HepG2 (cell line): ENCODE data around the gene GNAL. TPM values are rescaled to one million over a fixed set of nuclear protein-coding genes. Genes with fewer than 3 reads are reported as not detected.

ENCODE experiments used
- ATAC-seq: fragments of 200-7000 bp; cut with Tn5 transposase; 3 replicates; pipeline ENCODE4 v1.9.1; 2020; ENCODE audit warnings: mild to moderate bottlenecking, moderate library complexity
- BruUV-seq: library from RNA; stranded (reverse); fragments of 400-500 nt; replicated peaks from 2 replicates; lab custom pipeline; 2021; lab: Mats Ljungman, UMichigan
- CTCF ChIA-PET: fragments of 300-600 bp; formaldehyde crosslinking; extraction: SDS; loops from one replicate; lab custom pipeline; 2021; ENCODE audit warnings: low total read pairs, inconsistent platforms, low intra/inter-chr PET ratio; lab: Yijun Ruan, JAX
- POLR2A ChIA-PET: fragments of 350-600 bp; sonication (Branson Sonifier 250); formaldehyde crosslinking; loops from one replicate; lab custom pipeline; 2020; ENCODE audit warnings: antibody characterized with exemption, inconsistent platforms; lab: Yijun Ruan, JAX
- DNase-seq: peaks from one replicate; pipeline ENCODE4 v3.0.0-alpha.2; 2015; ENCODE audit warnings: low spot score
- FAIRE-seq: peaks from 3 replicates; lab custom pipeline; 2011; peaks lifted over from hg19 to GRCh38; lab: Jason Lieb, UNC
- H2AFZ ChIP-seq: one replicate; pipeline ENCODE4 v1.6.1; 2011; ENCODE audit warnings: low read length, inconsistent platforms
- H3K27ac ChIP-seq: fragments of 300-600 bp; 3 replicates; pipeline ENCODE4 v1.8.0; 2011; ENCODE audit warnings: mixed run types, mild to moderate bottlenecking, mixed read lengths, low read length, inconsistent platforms; ENCODE audit not compliant: insufficient read depth; ENCODE audit errors: extremely low read length
- H3K27me3 ChIP-seq, 2 experiments: fragments of 200-600 bp in 1 of 2; 2 replicates in 1 of 2; 3 replicates in 1 of 2; pipeline versions ENCODE4 v1.6.0 to v1.8.0; 2011; ENCODE audit warnings: low read length in 2 of 2, mild to moderate bottlenecking in 2 of 2, moderate library complexity in 2 of 2, inconsistent platforms in 1 of 2; ENCODE audit not compliant: insufficient read depth in 2 of 2, control insufficient read depth in 1 of 2
- H3K36me3 ChIP-seq, 2 experiments: fragments of 200-600 bp in 1 of 2; replicated peaks in 1 of 2; 2 replicates in 1 of 2; 3 replicates in 1 of 2; pipeline versions ENCODE4 v1.5.1 to v1.8.0; 2011; ENCODE audit warnings: low read length in 2 of 2, inconsistent platforms in 1 of 2; ENCODE audit not compliant: insufficient read depth in 2 of 2, control insufficient read depth in 1 of 2
- H3K4me1 ChIP-seq: 2 replicates; pipeline ENCODE4 v1.5.1; 2012; ENCODE audit warnings: low read length, inconsistent platforms; ENCODE audit not compliant: insufficient read depth
- H3K4me2 ChIP-seq: 2 replicates; pipeline ENCODE4 v1.6.0; 2011; ENCODE audit warnings: low read depth, low read length, inconsistent platforms
- H3K4me3 ChIP-seq, 3 experiments: fragments of 200-600 bp in 1 of 3; sonication (generic), shearing (Covaris generic) in 1 of 3; replicated peaks in 1 of 3; 2 replicates each; pipeline ENCODE4 v1.5.1; 2011 to 2016; ENCODE audit warnings: low read length in 3 of 3, inconsistent platforms in 2 of 3, low read depth in 2 of 3, mild to moderate bottlenecking in 2 of 3, control low read depth in 1 of 3, mixed read lengths in 1 of 3; ENCODE audit not compliant: insufficient read depth in 1 of 3
- H3K79me2 ChIP-seq: one replicate; pipeline ENCODE4 v1.6.1; 2011; ENCODE audit warnings: low read length, inconsistent platforms; ENCODE audit not compliant: insufficient read depth
- H3K9ac ChIP-seq: 2 replicates; pipeline ENCODE4 v1.6.0; 2011; ENCODE audit warnings: mild to moderate bottlenecking, low read depth, low read length, inconsistent platforms; ENCODE audit not compliant: insufficient read depth
- H3K9me3 ChIP-seq: 2 replicates; pipeline ENCODE4 v1.5.1; 2012; ENCODE audit warnings: mild to moderate bottlenecking, low read length
- H4K20me1 ChIP-seq: 2 replicates; pipeline ENCODE4 v1.6.0; 2011; ENCODE audit warnings: inconsistent platforms, mild to moderate bottlenecking, low read length, moderate library complexity; ENCODE audit not compliant: insufficient read depth
- BATF2 ChIP-seq: sonication (generic); formaldehyde crosslinking; IDR thresholded peaks from 2 replicates; pipeline ENCODE4 v1.8.0; 2022; ENCODE audit warnings: mild to moderate bottlenecking, missing genetic modification reagents, moderate library complexity
- IKZF4 ChIP-seq: sonication (generic); formaldehyde crosslinking; IDR thresholded peaks from 2 replicates; pipeline ENCODE4 v1.5.1; 2020; ENCODE audit warnings: borderline replicate concordance, mild to moderate bottlenecking, low read depth, missing genetic modification reagents; ENCODE audit errors: not compliant biosample characterization
- PAX8 ChIP-seq: sonication (generic); formaldehyde crosslinking; IDR thresholded peaks from 2 replicates; pipeline ENCODE4 v1.8.0; 2022; ENCODE audit warnings: mild to moderate bottlenecking, missing genetic modification reagents, borderline replicate concordance
- PTBP1 ChIP-seq: fragments of 200-400 bp; formaldehyde crosslinking; IDR thresholded peaks from 2 replicates; pipeline ENCODE4 v1.6.1; 2018; ENCODE audit warnings: low read length, low read depth; ENCODE audit not compliant: poor library complexity, severe bottlenecking
- SNAPC5 ChIP-seq: sonication (generic); formaldehyde crosslinking; IDR thresholded peaks from 2 replicates; pipeline ENCODE4 v1.8.1; 2023; ENCODE audit warnings: mild to moderate bottlenecking, missing genetic modification reagents, borderline replicate concordance
- ZBTB33 ChIP-seq: sonication (generic); formaldehyde crosslinking; IDR thresholded peaks from 2 replicates; pipeline ENCODE4 v1.4.0; 2020; ENCODE audit warnings: missing genetic modification reagents
- ZFX ChIP-seq: sonication (generic); formaldehyde crosslinking; IDR thresholded peaks from 2 replicates; pipeline ENCODE4 v1.4.0; 2020; ENCODE audit warnings: mild to moderate bottlenecking, low read depth, missing genetic modification reagents, moderate library complexity
- ZNF563 ChIP-seq: sonication (generic); formaldehyde crosslinking; IDR thresholded peaks from 2 replicates; pipeline ENCODE4 v1.8.0; 2022; ENCODE audit warnings: mild to moderate bottlenecking, moderate library complexity, missing genetic modification reagents
- WGBS: methylation state at CpG from one replicate; pipeline ENCODE4 v1.1.6; 2017; ENCODE audit warnings: low lambda C conversion rate; 5-methylcytosine and 5-hydroxymethylcytosine counted together
- in situ Hi-C: cut with HindIII; loops from 2 replicates; pipeline ENCODE4 v1.10.0; 2017; ENCODE audit warnings: low pct_unique_long_range_greater_than_20kb; ENCODE audit not compliant: extremely low pct_ligation_motif_present
- intact Hi-C: fragments of 100-400 bp; cut with micrococcal nuclease; formaldehyde crosslinking; loops from one replicate; pipeline ENCODE4 v1.10.0; 2022; ENCODE audit not compliant: unreplicated experiment
- polyA plus RNA-seq, 8 experiments: library from polyadenylated mRNA; depleted of rRNA in 3 of 8; stranded (reverse) in 7 of 8; unstranded in 1 of 8; fragments of >200 nt; fragmentation: Illumina TruSeq in 4 of 8; extraction: Trizol in 4 of 8; gene quantifications; 2 replicates each; pipeline versions ENCODE4 v1.2.1 to v1.2.3, GENCODE V29; 2011 to 2016; ENCODE audit warnings: low read depth in 4 of 8, missing spikeins in 1 of 8, mixed read lengths in 1 of 8; ENCODE audit not compliant: insufficient read depth in 1 of 8
- total RNA-seq, 5 experiments: library from RNA; depleted of rRNA; stranded (reverse); fragments of >200 nt; fragmentation: Illumina TruSeq; extraction: Trizol; gene quantifications; 2 replicates each; pipeline ENCODE4 v1.2.3, GENCODE V29; 2016; ENCODE audit warnings: low read depth in 1 of 5

GNAL gene
- total and polyA plus RNA-seq, 2 of the 13 experiments (the other 11 are each of a cell fraction or from before 2014, with no cell fraction given), result 0.87 to 1.4 TPM

GRCh38 chr18:11721720-11722119 lies 32.7 kb downstream of the GNAL start (continued):
- TF ChIP-seq ZBTB33 (CRISPR knock-in tag) (no peak), ZFX (CRISPR knock-in tag) (no peak), BATF2 (CRISPR knock-in tag) (no peak), IKZF4 (CRISPR knock-in tag) (no peak), PTBP1 (no peak)
- TF ChIP-seq, all 625 proteins: peak for 0

GRCh38 chr18:11724781-11725180 lies 35.7 kb downstream of the GNAL start:
- no TSS peak for BruUV-seq
- H2AFZ ChIP-seq, result no peak overlapping the region
- H3K9ac ChIP-seq, result no peak overlapping the region
- ChIA-PET POLR2A (no interaction called here), CTCF (no interaction called here)
- no peak for DNase-seq
- no peak overlapping the region for H3K4me2 ChIP-seq
- no peaks in the 10 kb centered on the region for H3K79me2 ChIP-seq
- no peaks in the 10 kb centered on the region for H3K4me1 ChIP-seq
- ATAC-seq, result no peak
- no peak overlapping the region for H3K27ac ChIP-seq
- FAIRE-seq, result no peak
- in situ Hi-C loops, result loop anchor here (10.0 kb wide), 1 partner anchor 70 kb away; no protein-coding TSS in a partner anchor
- H3K36me3 ChIP-seq, result no peaks in the 10 kb centered on the region
- intact Hi-C loops, result no loop called here
- H3K9me3 ChIP-seq, result no peaks in the 10 kb centered on the region
- H4K20me1 ChIP-seq, result no peaks in the 10 kb centered on the region
- no peak for TF ChIP-seq SNAPC5
- TF ChIP-seq ZNF563 (CRISPR knock-in tag), result no peak
- TF ChIP-seq PAX8 (CRISPR knock-in tag), result no peak
- no peak overlapping the region for H3K4me3 ChIP-seq
- WGBS, result 48% methylated on average over 2 of the region's 5 CpGs
- H3K27me3 ChIP-seq, result peaks cover 0 to 12% of the 10 kb centered on the region in 2 experiments; a peak in 3 of 5 replicates
